Fibroblast of mammary gland (primary cell): ENCODE data around the gene ITPA.
A peak's percentile ranks its signal among the peaks of the same experiment; 100 is the strongest.
"Not testable (repeated sequence)": the region's sequence is repeated elsewhere in the genome, so short reads cannot be mapped to it uniquely, and the experiment has no call there.

Experiments used
- DNase-seq: peaks from one replicate; pipeline ENCODE4 v3.0.0-alpha.2; 2010; ENCODE audit warnings: low read depth
- H3K4me3 ChIP-seq: 2 replicates; pipeline ENCODE4 v1.5.1; 2011; ENCODE audit warnings: low read depth, mild to moderate bottlenecking, low read length, moderate library complexity; ENCODE audit not compliant: control insufficient read depth
- CTCF ChIP-seq: conservative IDR thresholded peaks from 2 replicates; pipeline ENCODE4 v1.5.1; 2011; ENCODE audit warnings: low read depth, low read length, inconsistent platforms; ENCODE audit not compliant: control insufficient read depth, insufficient read depth

The ITPA gene

GRCh38 chr20:3203315-3204123 is 5.8 kb upstream of the ITPA start:
- TF ChIP-seq CTCF: no peak
- H3K4me3 ChIP-seq: peak overlapping the region; percentile 88
- peak; percentile 25 for DNase-seq

- TF ChIP-seq CTCF: no peak
- DNase-seq: peak; percentile 74
- H3K4me3 ChIP-seq: peak within 1 kb of the TSS; percentile 88
These were observed 5.0 kb upstream of the ITPA start, which contains the start of gene DDRGK1 for GRCh38 chr20:3204124-3204794. Gene DDRGK1, minus strand, starts transcription at chr20:3204682. Its CDS starts 55 bp downstream, at chr20:3204627.

- TF ChIP-seq CTCF: no peak
- peak; percentile 9 for DNase-seq
- peak overlapping the region; percentile 94 for H3K4me3 ChIP-seq
These were observed 477 bp upstream of the ITPA start for GRCh38 chr20:3208786-3209256.

- no peak for TF ChIP-seq CTCF
- peak; percentile 20 for DNase-seq
- peak overlapping the region; percentile 94 for H3K4me3 ChIP-seq
These were observed 634 bp downstream of the ITPA start for GRCh38 chr20:3209946-3210317.

GRCh38 chr20:3210346-3210745 is 1.0 kb downstream of the ITPA start:
- TF ChIP-seq CTCF: no peak
- H3K4me3 ChIP-seq: peak overlapping the region; percentile 94
- no peak for DNase-seq

GRCh38 chr20:3213226-3213625 is 3.9 kb downstream of the ITPA start:
- no peak for TF ChIP-seq CTCF
- no peak overlapping the region for H3K4me3 ChIP-seq
- DNase-seq: no peak

- DNase-seq, H3K4me3 ChIP-seq: not testable (repeated sequence)
These were observed 6.1 kb downstream of the ITPA start for GRCh38 chr20:3215359-3215917.
